ENCODE measurements around the gene NOTCH2NLA.
"Not testable (repeated sequence)": the region's sequence is repeated elsewhere in the genome, so short reads cannot be mapped to it uniquely, and the experiment has no call there.

Gene NOTCH2NLA

GRCh38 chr1:146228710-146229477 is at the start of gene NOTCH2NLA:
Gene NOTCH2NLA, minus strand, starts transcription at chr1:146229021. Its CDS starts 39,684 bp downstream, at chr1:146189337.
- peak; percentile 2 for DNase-seq (ENCODE audit: low read depth)

- DNase-seq (ENCODE audit: low read depth) = not testable (repeated sequence)
Observed at GRCh38 chr1:146278346-146278745, 49.5 kb upstream of the NOTCH2NLA start.

- not testable (repeated sequence) for DNase-seq (ENCODE audit: low read depth)
Observed at GRCh38 chr1:146277087-146277486, 48.3 kb upstream of the NOTCH2NLA start.

- DNase-seq (ENCODE audit: low read depth) = not testable (repeated sequence)
Observed at GRCh38 chr1:146274083-146274482, 45.3 kb upstream of the NOTCH2NLA start.

GRCh38 chr1:146273194-146273593 is 44.4 kb upstream of the NOTCH2NLA start:
- DNase-seq (ENCODE audit: low read depth) = not testable (repeated sequence)

GRCh38 chr1:146272734-146273133 is 43.9 kb upstream of the NOTCH2NLA start:
- not testable (repeated sequence) for DNase-seq (ENCODE audit: low read depth)

GRCh38 chr1:146271977-146272376 is 43.2 kb upstream of the NOTCH2NLA start:
- not testable (repeated sequence) for DNase-seq (ENCODE audit: low read depth)

- DNase-seq (ENCODE audit: low read depth) = not testable (repeated sequence)
Observed at GRCh38 chr1:146270129-146270528, 41.3 kb upstream of the NOTCH2NLA start.

GRCh38 chr1:146266179-146266748 is 37.4 kb upstream of the NOTCH2NLA start:
- DNase-seq (ENCODE audit: low read depth) = not testable (repeated sequence)

- not testable (repeated sequence) for DNase-seq (ENCODE audit: low read depth)
Observed at GRCh38 chr1:146264761-146265160, 35.9 kb upstream of the NOTCH2NLA start.

GRCh38 chr1:146260006-146260730 is 31.3 kb upstream of the NOTCH2NLA start:
- DNase-seq (ENCODE audit: low read depth) = not testable (repeated sequence)

GRCh38 chr1:146257992-146258552 is 29.3 kb upstream of the NOTCH2NLA start:
- not testable (repeated sequence) for DNase-seq (ENCODE audit: low read depth)

- DNase-seq (ENCODE audit: low read depth) = not testable (repeated sequence)
Observed at GRCh38 chr1:146254569-146255197, 25.9 kb upstream of the NOTCH2NLA start.

- DNase-seq (ENCODE audit: low read depth) = not testable (repeated sequence)
Observed at GRCh38 chr1:146253249-146253855, 24.5 kb upstream of the NOTCH2NLA start.

GRCh38 chr1:146251523-146251922 is 22.7 kb upstream of the NOTCH2NLA start:
- not testable (repeated sequence) for DNase-seq (ENCODE audit: low read depth)

- DNase-seq (ENCODE audit: low read depth) = not testable (repeated sequence)
Observed at GRCh38 chr1:146248643-146249042, 19.8 kb upstream of the NOTCH2NLA start.

GRCh38 chr1:146236626-146237025 is 7.8 kb upstream of the NOTCH2NLA start:
- not testable (repeated sequence) for DNase-seq (ENCODE audit: low read depth)

GRCh38 chr1:146236026-146236601 is 7.3 kb upstream of the NOTCH2NLA start:
- DNase-seq (ENCODE audit: low read depth) = not testable (repeated sequence)

- peak; percentile 0 for DNase-seq (ENCODE audit: low read depth)
Observed at GRCh38 chr1:146228144-146228682, 608 bp downstream of the NOTCH2NLA start.

GRCh38 chr1:146174531-146174930 is 54.3 kb downstream of the NOTCH2NLA start:
- DNase-seq (ENCODE audit: low read depth) = not testable (repeated sequence)

GRCh38 chr1:146167740-146168139 is 61.1 kb downstream of the NOTCH2NLA start:
- not testable (repeated sequence) for DNase-seq (ENCODE audit: low read depth)

Data from activated gamma-delta T cell treated with anti-CD3 and anti-CD28 coated beads, Interleukin-2, amount 50 U/mL, for 16 hours (primary cell).